WTC11 (cell line): ENCODE measurements around the gene TRRAP. TPM values are rescaled to one million over a fixed set of nuclear protein-coding genes. Genes with fewer than 3 reads are reported as not detected.

Source experiments
- ATAC-seq: fragments of 200-7000 bp; cut with Tn5 transposase; 2 replicates; pipeline ENCODE4 v1.10.0; 2021; ENCODE audit warnings: mild to moderate bottlenecking, moderate library complexity
- CTCF ChIA-PET: fragments of 300-600 bp; sonication (Branson Sonifier 250); formaldehyde crosslinking; loops from one replicate; lab custom pipeline; 2021; ENCODE audit warnings: antibody characterized with exemption; lab: Charles Lee
- POLR2A ChIA-PET: fragments of 350-600 bp; sonication (Branson Sonifier 250); formaldehyde crosslinking; loops from one replicate; lab custom pipeline; 2021; ENCODE audit warnings: antibody characterized with exemption; lab: Charles Lee
- DNase-seq: peaks from one replicate; pipeline ENCODE4 v3.0.0; 2021; ENCODE audit warnings: low spot score
- H3K27ac Mint-ChIP-seq: 2 replicates; pipeline ENCODE4 v1.8.0; 2021; ENCODE audit warnings: mixed read lengths
- H3K27me3 Mint-ChIP-seq: 2 replicates; pipeline ENCODE4 v1.8.0; 2021; ENCODE audit warnings: low read depth, mild to moderate bottlenecking, moderate library complexity, mixed read lengths
- H3K36me3 Mint-ChIP-seq: 2 replicates; pipeline ENCODE4 v1.8.0; 2021; ENCODE audit warnings: mixed read lengths
- H3K4me1 Mint-ChIP-seq: 2 replicates; pipeline ENCODE4 v1.8.0; 2022; ENCODE audit warnings: mixed read lengths
- H3K4me3 Mint-ChIP-seq: 2 replicates; pipeline ENCODE4 v1.8.0; 2021; ENCODE audit warnings: mild to moderate bottlenecking, moderate library complexity, mixed read lengths
- H3K9me3 Mint-ChIP-seq: 2 replicates; pipeline ENCODE4 v1.8.0; 2021; ENCODE audit warnings: mixed read lengths
- CREM ChIP-seq: sonication (generic); formaldehyde crosslinking; IDR thresholded peaks from 2 replicates; pipeline ENCODE4 v1.8.1; 2022; ENCODE audit warnings: mild to moderate bottlenecking, missing genetic modification reagents, moderate library complexity
- GTF2I ChIP-seq: fragments of 250-450 bp; sonication (Bioruptor Pico); conservative IDR thresholded peaks from 2 replicates; pipeline ENCODE4 v1.4.0; 2021; ENCODE audit warnings: mild to moderate bottlenecking
- KAT7 ChIP-seq: sonication (generic); formaldehyde crosslinking; IDR thresholded peaks from 2 replicates; pipeline ENCODE4 v1.8.1; 2023; ENCODE audit warnings: missing genetic modification reagents, mild to moderate bottlenecking, borderline replicate concordance
- NFE2L1 ChIP-seq: sonication (generic); formaldehyde crosslinking; IDR thresholded peaks from 2 replicates; pipeline ENCODE4 v1.8.1; 2023; ENCODE audit warnings: missing genetic modification reagents
- NR2C2 ChIP-seq: sonication (generic); formaldehyde crosslinking; IDR thresholded peaks from 2 replicates; pipeline ENCODE4 v1.8.0; 2022; ENCODE audit warnings: mild to moderate bottlenecking, missing genetic modification reagents
- PRRX2 ChIP-seq: fragments of 250-450 bp; sonication (Bioruptor Pico); IDR thresholded peaks from 2 replicates; pipeline ENCODE4 v1.8.0; 2021; ENCODE audit warnings: mild to moderate bottlenecking
- RORB ChIP-seq: fragments of 250-450 bp; sonication (Bioruptor Pico); IDR thresholded peaks from 2 replicates; pipeline ENCODE4 v1.9.0; 2021; ENCODE audit warnings: mild to moderate bottlenecking
- SOX15 ChIP-seq: fragments of 250-450 bp; sonication (Bioruptor Pico); IDR thresholded peaks from 2 replicates; pipeline ENCODE4 v1.9.0; 2021; ENCODE audit warnings: mild to moderate bottlenecking
- SP1 ChIP-seq: sonication (generic); formaldehyde crosslinking; conservative IDR thresholded peaks from 2 replicates; pipeline ENCODE4 v1.8.1; 2022; ENCODE audit warnings: missing genetic modification reagents
- TP53 ChIP-seq: sonication (generic); formaldehyde crosslinking; IDR thresholded peaks from 2 replicates; pipeline ENCODE4 v1.8.1; 2023; ENCODE audit warnings: mild to moderate bottlenecking, missing genetic modification reagents
- ZBTB21 ChIP-seq: sonication (generic); formaldehyde crosslinking; IDR thresholded peaks from 2 replicates; pipeline ENCODE4 v1.8.1; 2023; ENCODE audit warnings: mild to moderate bottlenecking, missing genetic modification reagents, borderline replicate concordance
- ZNF121 ChIP-seq: sonication (generic); formaldehyde crosslinking; IDR thresholded peaks from 2 replicates; pipeline ENCODE4 v1.8.0; 2023; ENCODE audit warnings: missing genetic modification reagents
- ZNF138 ChIP-seq: sonication (generic); formaldehyde crosslinking; conservative IDR thresholded peaks from 2 replicates; pipeline ENCODE4 v1.8.1; 2022; ENCODE audit warnings: mild to moderate bottlenecking, moderate library complexity, missing genetic modification reagents
- total RNA-seq: library from RNA; stranded (reverse); gene quantifications from 3 replicates; pipeline ENCODE4 v1.2.3, GENCODE V29; 2021
- TF ChIP-seq, protein P1 (sequence below): sonication (generic); formaldehyde crosslinking; IDR thresholded peaks from 2 replicates; pipeline ENCODE4 v1.8.1; 2022; ENCODE audit warnings: low read depth, mild to moderate bottlenecking, moderate library complexity, missing genetic modification reagents, borderline replicate concordance
- TF ChIP-seq, protein P2 (sequence below): sonication (generic); formaldehyde crosslinking; IDR thresholded peaks from 2 replicates; pipeline ENCODE4 v1.8.1; 2023; ENCODE audit warnings: mild to moderate bottlenecking, missing genetic modification reagents, moderate library complexity
- TF ChIP-seq, protein P3 (sequence below): fragments of 200-600 bp; IDR thresholded peaks from 2 replicates; pipeline ENCODE4 v1.8.0; 2022; ENCODE audit warnings: antibody characterized with exemption
- TF ChIP-seq, protein P4 (sequence below): fragments of 250-450 bp; sonication (Bioruptor Pico); IDR thresholded peaks from 2 replicates; pipeline ENCODE4 v1.9.0; 2021; ENCODE audit warnings: moderate library complexity, mild to moderate bottlenecking, inconsistent platforms, borderline replicate concordance
- TF ChIP-seq, protein P5 (sequence below): fragments of 250-450 bp; sonication (Bioruptor Pico); conservative IDR thresholded peaks from 2 replicates; pipeline ENCODE4 v1.9.0; 2021; ENCODE audit warnings: mild to moderate bottlenecking
- TF ChIP-seq, protein P6 (sequence below): sonication (generic); formaldehyde crosslinking; IDR thresholded peaks from 2 replicates; pipeline ENCODE4 v1.8.1; 2023; ENCODE audit warnings: mild to moderate bottlenecking, moderate library complexity, missing genetic modification reagents
- TF ChIP-seq, protein P7 (sequence below): sonication (generic); formaldehyde crosslinking; IDR thresholded peaks from 2 replicates; pipeline ENCODE4 v1.8.0; 2022; ENCODE audit warnings: missing genetic modification reagents
- TF ChIP-seq, protein P8 (sequence below): sonication (generic); formaldehyde crosslinking; IDR thresholded peaks from 2 replicates; pipeline ENCODE4 v1.8.1; 2023; ENCODE audit warnings: mild to moderate bottlenecking, missing genetic modification reagents, moderate library complexity

The TRRAP gene
- total RNA-seq, 1 experiment from 2014 or later, result 46.5 TPM

DNA sequence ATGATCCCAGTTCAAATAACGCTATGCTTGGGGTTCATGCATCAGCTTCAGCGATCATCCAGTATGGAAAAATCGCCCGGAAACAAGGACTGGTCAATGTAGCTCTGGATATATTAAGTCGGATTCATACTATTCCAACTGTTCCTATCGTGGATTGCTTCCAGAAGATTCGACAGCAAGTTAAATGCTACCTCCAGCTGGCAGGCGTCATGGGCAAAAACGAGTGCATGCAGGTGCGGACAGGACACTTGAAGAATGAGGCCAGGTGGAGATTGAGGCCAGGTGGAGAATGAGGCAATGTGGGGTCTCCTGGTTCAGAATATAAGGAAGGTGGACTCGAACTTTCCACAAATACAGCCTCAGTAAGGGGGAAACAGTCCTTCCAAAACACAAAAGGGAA is 105.8 kb downstream of the TRRAP start:
- ChIA-PET CTCF (no interaction called here), POLR2A (no interaction called here)
- no peaks in the 10 kb centered on the region for H3K27me3 Mint-ChIP-seq
- TF ChIP-seq PRRX2 (no peak), KAT7 (CRISPR knock-in tag) (no peak), NFE2L1 (CRISPR knock-in tag) (no peak), ZNF138 (CRISPR knock-in tag) (no peak), ZNF121 (no peak), CREM (CRISPR knock-in tag) (no peak), SOX15 (no peak), SP1 (CRISPR knock-in tag) (no peak), ZBTB21 (CRISPR knock-in tag) (no peak)
- TF ChIP-seq, protein P1, sequence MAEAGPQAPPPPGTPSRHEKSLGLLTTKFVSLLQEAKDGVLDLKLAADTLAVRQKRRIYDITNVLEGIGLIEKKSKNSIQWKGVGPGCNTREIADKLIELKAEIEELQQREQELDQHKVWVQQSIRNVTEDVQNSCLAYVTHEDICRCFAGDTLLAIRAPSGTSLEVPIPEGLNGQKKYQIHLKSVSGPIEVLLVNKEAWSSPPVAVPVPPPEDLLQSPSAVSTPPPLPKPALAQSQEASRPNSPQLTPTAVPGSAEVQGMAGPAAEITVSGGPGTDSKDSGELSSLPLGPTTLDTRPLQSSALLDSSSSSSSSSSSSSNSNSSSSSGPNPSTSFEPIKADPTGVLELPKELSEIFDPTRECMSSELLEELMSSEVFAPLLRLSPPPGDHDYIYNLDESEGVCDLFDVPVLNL (CRISPR knock-in tag), result no peak
- TF ChIP-seq, protein P2, sequence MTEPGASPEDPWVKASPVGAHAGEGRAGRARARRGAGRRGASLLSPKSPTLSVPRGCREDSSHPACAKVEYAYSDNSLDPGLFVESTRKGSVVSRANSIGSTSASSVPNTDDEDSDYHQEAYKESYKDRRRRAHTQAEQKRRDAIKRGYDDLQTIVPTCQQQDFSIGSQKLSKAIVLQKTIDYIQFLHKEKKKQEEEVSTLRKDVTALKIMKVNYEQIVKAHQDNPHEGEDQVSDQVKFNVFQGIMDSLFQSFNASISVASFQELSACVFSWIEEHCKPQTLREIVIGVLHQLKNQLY (CRISPR knock-in tag), result no peak
- TF ChIP-seq, protein P3, sequence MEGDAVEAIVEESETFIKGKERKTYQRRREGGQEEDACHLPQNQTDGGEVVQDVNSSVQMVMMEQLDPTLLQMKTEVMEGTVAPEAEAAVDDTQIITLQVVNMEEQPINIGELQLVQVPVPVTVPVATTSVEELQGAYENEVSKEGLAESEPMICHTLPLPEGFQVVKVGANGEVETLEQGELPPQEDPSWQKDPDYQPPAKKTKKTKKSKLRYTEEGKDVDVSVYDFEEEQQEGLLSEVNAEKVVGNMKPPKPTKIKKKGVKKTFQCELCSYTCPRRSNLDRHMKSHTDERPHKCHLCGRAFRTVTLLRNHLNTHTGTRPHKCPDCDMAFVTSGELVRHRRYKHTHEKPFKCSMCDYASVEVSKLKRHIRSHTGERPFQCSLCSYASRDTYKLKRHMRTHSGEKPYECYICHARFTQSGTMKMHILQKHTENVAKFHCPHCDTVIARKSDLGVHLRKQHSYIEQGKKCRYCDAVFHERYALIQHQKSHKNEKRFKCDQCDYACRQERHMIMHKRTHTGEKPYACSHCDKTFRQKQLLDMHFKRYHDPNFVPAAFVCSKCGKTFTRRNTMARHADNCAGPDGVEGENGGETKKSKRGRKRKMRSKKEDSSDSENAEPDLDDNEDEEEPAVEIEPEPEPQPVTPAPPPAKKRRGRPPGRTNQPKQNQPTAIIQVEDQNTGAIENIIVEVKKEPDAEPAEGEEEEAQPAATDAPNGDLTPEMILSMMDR, result no peak
- TF ChIP-seq, protein P4, sequence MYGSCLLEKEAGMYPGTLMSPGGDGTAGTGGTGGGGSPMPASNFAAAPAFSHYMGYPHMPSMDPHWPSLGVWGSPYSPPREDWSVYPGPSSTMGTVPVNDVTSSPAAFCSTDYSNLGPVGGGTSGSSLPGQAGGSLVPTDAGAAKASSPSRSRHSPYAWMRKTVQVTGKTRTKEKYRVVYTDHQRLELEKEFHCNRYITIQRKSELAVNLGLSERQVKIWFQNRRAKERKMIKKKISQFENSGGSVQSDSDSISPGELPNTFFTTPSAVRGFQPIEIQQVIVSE (CRISPR knock-in tag), result no peak
- TF ChIP-seq, protein P5, sequence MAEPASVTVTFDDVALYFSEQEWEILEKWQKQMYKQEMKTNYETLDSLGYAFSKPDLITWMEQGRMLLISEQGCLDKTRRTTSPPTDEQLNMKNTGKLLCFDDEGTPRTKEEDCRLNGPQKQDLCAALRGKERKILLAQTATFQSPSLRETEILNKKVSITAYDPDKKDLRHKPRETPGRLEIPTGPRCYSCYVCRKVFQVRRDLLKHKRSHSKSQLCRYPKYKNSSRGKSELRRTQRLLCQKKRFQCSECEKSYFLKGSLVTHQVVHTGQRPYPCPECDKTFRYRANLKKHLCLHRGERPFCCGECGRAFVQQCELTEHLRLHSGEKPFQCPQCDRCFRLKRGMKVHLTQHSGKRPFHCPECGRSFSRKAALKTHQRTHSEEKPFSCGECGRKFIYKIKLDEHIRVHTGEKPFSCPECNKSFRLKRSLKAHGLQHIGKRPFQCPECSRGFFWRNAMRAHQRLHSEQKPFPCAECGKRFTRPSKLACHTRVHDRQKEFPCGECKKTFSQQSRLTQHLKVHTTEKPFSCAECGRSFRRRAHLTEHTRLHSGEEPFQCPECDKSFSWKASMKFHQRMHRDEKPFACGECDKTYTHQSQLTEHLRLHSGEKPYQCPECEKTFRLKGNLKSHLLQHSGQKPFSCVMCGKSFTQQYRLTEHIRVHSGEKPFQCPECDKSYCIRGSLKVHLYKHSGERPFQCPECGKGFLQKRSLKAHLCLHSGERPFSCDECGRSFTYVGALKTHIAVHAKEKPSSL (CRISPR knock-in tag), result no peak
- TF ChIP-seq, all 79 proteins: peak for 0
- no peak overlapping the region for H3K27ac Mint-ChIP-seq
- H3K36me3 Mint-ChIP-seq, result peaks cover 95% of the 10 kb centered on the region
- no peaks in the 10 kb centered on the region for H3K4me1 Mint-ChIP-seq
- no peak for DNase-seq
- peaks cover 20% of the 10 kb centered on the region for H3K9me3 Mint-ChIP-seq
- H3K4me3 Mint-ChIP-seq, result no peak overlapping the region
- ATAC-seq, result no peak

DNA sequence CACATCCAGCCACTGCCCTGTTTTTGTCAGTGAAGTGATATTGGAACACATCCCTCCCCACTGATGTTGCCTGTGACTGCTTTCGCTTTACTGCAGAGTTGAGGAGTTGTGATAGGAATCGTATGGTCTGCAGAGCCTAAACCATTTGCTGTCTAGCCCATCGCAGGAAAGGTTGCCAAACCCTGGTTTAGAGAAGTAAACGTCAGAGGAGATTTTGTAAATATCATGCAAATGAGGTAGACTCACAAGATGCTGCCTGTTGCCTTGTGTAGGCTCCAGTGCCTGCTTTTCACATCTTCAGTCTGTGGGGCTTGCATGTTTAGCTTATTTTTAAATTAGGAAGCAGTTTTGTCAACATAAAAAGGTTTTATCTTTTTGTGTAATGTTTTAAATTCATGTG is 107.1 kb downstream of the TRRAP start:
- no peak overlapping the region for H3K27ac Mint-ChIP-seq
- peaks cover 94% of the 10 kb centered on the region for H3K36me3 Mint-ChIP-seq
- DNase-seq, result no peak
- CTCF ChIA-PET, result no interaction called here
- POLR2A ChIA-PET, result no interaction called here
- ATAC-seq, result no peak
- peaks cover 20% of the 10 kb centered on the region for H3K9me3 Mint-ChIP-seq
- H3K27me3 Mint-ChIP-seq, result no peaks in the 10 kb centered on the region
- H3K4me1 Mint-ChIP-seq, result no peaks in the 10 kb centered on the region
- no peak overlapping the region for H3K4me3 Mint-ChIP-seq
- no peak for TF ChIP-seq RORB (CRISPR knock-in tag)
- TF ChIP-seq, protein P2 (CRISPR knock-in tag), result no peak
- TF ChIP-seq, protein P6, sequence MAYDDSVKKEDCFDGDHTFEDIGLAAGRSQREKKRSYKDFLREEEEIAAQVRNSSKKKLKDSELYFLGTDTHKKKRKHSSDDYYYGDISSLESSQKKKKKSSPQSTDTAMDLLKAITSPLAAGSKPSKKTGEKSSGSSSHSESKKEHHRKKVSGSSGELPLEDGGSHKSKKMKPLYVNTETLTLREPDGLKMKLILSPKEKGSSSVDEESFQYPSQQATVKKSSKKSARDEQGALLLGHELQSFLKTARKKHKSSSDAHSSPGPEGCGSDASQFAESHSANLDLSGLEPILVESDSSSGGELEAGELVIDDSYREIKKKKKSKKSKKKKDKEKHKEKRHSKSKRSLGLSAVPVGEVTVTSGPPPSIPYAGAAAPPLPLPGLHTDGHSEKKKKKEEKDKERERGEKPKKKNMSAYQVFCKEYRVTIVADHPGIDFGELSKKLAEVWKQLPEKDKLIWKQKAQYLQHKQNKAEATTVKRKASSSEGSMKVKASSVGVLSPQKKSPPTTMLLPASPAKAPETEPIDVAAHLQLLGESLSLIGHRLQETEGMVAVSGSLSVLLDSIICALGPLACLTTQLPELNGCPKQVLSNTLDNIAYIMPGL (CRISPR knock-in tag), result no peak
- TF ChIP-seq TP53, result no peak
- TF ChIP-seq, protein P7, sequence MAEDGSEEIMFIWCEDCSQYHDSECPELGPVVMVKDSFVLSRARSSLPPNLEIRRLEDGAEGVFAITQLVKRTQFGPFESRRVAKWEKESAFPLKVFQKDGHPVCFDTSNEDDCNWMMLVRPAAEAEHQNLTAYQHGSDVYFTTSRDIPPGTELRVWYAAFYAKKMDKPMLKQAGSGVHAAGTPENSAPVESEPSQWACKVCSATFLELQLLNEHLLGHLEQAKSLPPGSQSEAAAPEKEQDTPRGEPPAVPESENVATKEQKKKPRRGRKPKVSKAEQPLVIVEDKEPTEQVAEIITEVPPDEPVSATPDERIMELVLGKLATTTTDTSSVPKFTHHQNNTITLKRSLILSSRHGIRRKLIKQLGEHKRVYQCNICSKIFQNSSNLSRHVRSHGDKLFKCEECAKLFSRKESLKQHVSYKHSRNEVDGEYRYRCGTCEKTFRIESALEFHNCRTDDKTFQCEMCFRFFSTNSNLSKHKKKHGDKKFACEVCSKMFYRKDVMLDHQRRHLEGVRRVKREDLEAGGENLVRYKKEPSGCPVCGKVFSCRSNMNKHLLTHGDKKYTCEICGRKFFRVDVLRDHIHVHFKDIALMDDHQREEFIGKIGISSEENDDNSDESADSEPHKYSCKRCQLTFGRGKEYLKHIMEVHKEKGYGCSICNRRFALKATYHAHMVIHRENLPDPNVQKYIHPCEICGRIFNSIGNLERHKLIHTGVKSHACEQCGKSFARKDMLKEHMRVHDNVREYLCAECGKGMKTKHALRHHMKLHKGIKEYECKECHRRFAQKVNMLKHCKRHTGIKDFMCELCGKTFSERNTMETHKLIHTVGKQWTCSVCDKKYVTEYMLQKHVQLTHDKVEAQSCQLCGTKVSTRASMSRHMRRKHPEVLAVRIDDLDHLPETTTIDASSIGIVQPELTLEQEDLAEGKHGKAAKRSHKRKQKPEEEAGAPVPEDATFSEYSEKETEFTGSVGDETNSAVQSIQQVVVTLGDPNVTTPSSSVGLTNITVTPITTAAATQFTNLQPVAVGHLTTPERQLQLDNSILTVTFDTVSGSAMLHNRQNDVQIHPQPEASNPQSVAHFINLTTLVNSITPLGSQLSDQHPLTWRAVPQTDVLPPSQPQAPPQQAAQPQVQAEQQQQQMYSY (CRISPR knock-in tag), result no peak
- no peak for TF ChIP-seq SOX15
- TF ChIP-seq, protein P1 (CRISPR knock-in tag), result no peak
- TF ChIP-seq GTF2I (CRISPR knock-in tag), result no peak
- TF ChIP-seq, protein P8, sequence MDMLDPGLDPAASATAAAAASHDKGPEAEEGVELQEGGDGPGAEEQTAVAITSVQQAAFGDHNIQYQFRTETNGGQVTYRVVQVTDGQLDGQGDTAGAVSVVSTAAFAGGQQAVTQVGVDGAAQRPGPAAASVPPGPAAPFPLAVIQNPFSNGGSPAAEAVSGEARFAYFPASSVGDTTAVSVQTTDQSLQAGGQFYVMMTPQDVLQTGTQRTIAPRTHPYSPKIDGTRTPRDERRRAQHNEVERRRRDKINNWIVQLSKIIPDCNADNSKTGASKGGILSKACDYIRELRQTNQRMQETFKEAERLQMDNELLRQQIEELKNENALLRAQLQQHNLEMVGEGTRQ (CRISPR knock-in tag), result no peak
- TF ChIP-seq NR2C2, result no peak
